Measurements from ENCODE around the gene SNTB2.
A peak's percentile ranks its signal among the peaks of the same experiment; 100 is the strongest.

SNTB2 gene

GRCh38 chr16:69180011-69180338 lies 7.0 kb upstream of the SNTB2 start:
- DNase-seq (ENCODE audit: low spot score): no peak

GRCh38 chr16:69182730-69183416 lies 4.1 kb upstream of the SNTB2 start:
- no peak for DNase-seq (ENCODE audit: low spot score)

DNA sequence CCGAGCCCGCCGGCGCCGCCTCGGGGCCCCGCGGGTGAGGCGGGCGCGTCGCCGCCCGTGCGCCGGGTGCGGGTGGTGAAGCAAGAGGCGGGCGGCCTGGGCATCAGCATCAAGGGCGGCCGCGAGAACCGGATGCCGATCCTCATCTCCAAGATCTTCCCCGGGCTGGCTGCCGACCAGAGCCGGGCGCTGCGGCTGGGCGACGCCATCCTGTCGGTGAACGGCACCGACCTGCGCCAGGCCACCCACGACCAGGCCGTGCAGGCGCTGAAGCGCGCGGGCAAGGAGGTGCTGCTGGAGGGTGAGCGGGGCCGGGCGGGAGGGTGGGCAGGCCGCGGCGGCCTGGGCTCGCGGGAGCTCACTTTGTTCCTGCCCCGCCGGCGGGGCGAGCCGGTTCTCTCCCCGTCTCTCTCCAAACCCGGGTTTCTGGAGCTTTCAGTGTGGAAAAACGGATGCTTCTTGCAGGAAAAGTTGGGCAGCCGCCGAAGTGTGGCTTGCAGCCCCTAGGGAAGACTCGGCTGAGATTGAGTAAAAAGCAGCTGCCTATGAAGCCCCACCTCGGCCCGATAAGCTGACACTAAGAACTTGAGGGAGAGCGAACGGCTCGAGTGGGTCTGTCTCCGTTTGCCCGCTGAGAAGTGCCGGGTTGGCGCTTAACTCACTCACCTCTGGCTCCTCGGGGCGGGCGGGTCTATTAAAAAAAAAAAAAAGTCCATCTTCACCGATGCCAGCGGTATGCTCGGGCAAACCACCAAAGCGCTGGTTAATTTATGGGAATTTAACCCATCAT lies 677 bp downstream of the SNTB2 start:
- peak; percentile 69 for DNase-seq (ENCODE audit: low spot score)

DNA sequence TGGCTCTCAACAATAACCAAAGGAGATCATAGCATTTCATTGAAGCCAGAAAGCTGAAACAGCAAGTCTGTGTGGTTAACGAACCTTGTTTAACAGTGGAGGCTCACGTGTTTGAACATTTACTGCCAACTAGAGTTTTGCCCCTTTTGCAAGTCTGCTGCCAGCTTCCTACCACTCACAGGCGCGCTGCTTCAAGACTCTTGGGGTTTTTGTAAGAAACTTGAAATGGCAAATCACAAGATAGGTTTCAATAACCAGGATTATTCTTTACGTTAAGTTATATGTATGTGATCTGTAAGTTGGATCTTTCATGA lies 1.2 kb downstream of the SNTB2 start:
- DNase-seq (ENCODE audit: low spot score): no peak

DNA sequence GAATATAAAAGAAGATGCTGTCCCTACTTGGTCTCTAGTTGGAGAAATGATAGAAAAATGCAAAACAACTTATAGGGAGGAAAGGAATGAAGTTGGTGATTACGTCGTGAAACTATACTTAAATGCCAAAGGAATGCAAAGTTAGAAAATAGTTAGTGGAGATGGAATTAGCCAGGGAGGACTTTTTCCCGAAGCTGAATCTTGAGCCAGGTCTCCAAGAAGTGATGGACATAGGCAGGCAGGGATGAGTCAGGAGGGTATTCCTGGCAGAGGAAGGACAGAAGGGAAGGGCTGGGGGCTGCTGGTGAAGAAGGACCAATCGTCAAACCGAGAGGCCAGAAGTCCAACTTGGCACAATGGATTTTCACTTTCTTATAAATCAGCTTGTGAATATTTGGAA lies 1.8 kb downstream of the SNTB2 start:
- DNase-seq (ENCODE audit: low spot score): peak; percentile 38

DNA sequence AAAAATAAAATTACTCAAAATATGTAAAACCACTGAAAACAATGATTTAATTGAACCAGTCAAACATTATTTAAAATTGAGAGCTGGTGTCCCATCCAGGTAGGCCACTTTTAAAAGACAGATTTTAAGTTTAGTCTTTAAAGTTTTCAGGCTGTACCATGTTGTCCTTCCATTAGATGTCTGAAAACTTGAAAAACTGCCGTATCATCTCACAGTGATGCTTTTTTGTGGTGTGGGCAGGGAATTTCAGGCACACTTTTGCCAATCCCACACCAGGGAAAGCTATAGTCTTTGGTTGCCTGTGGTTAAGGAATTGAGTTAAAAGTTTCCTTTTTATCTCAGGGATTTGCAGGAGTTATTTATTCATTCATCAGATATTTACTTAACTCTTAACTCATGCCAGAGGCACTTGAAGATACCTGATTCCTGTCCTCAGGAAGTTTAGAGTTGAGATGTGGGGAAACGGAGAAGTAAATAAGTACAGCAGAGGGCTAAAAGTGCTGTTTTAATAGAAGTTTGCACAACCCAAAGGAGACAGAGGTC lies 3.2 kb downstream of the SNTB2 start:
- DNase-seq (ENCODE audit: low spot score): no peak

- DNase-seq (ENCODE audit: low spot score): no peak
Measured at GRCh38 chr16:69190598-69190997, 3.6 kb downstream of the SNTB2 start.

DNA sequence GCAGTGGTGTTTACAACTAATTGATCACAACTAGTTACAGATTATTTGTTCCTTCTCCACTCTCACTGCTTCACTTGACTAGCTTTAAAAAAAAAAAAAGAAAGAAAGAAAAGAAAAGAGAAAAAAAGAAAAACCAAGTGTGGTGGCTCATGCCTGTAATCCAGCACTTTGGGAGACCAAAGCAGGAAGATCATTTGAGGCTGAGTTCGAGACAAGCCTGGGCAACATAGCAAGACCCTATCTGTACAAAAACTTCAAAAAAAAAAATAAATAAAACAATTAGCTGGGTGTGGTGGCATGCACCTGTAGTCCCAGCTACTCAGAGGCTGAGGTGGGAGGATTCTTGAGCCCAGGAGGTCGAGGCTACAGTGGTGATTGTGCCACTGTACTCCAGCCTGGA lies 4.2 kb downstream of the SNTB2 start:
- no peak for DNase-seq (ENCODE audit: low spot score)

- DNase-seq (ENCODE audit: low spot score): no peak
Measured at GRCh38 chr16:69193855-69194254, 6.9 kb downstream of the SNTB2 start.

DNA sequence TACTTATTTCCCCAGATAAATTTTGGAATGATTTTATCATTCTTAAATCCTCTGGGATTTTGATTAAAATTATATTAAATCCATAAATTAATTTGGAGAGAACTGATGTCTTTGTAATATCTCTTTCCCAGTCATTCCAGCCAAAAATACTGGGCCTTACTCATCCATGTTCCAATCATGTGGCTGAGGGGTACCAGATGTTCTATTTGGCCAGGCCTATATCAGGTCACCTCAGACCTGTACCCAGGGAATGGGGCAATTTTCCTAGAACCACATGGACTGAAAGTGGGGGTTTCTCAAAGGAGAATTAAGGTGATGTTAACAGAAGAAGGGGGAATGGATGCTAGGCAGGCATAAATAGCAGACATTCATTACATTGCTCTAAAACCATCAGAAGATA lies 7.5 kb downstream of the SNTB2 start:
- DNase-seq (ENCODE audit: low spot score): no peak

- no peak for DNase-seq (ENCODE audit: low spot score)
Measured at GRCh38 chr16:69195369-69196029, 8.5 kb downstream of the SNTB2 start.

- DNase-seq (ENCODE audit: low spot score): no peak
Measured at GRCh38 chr16:69197573-69197972, 10.6 kb downstream of the SNTB2 start.

- DNase-seq (ENCODE audit: low spot score): peak; percentile 54
Measured at GRCh38 chr16:69199382-69199781, 12.4 kb downstream of the SNTB2 start.

DNA sequence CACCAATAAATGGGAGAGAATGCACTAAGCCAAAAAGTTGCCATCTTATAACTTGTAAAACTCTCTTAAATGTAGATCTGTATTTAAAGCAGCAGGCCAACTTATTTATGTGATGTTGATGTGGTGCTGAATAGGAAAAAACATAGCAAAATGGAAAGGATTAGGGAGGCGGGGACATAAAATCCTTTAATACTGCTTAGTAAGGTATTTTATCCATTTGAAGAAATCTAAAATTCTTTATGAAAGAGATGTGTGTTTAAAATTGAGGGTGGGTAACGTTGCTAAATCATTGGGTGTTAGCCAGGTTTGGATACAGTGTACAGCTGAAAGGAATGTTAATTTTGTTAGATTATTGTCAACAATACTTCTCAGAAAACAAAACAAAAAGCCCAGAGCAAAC lies 14.3 kb downstream of the SNTB2 start:
- no peak for DNase-seq (ENCODE audit: low spot score)

GRCh38 chr16:69201787-69202186 lies 14.8 kb downstream of the SNTB2 start:
- DNase-seq (ENCODE audit: low spot score): no peak

DNA sequence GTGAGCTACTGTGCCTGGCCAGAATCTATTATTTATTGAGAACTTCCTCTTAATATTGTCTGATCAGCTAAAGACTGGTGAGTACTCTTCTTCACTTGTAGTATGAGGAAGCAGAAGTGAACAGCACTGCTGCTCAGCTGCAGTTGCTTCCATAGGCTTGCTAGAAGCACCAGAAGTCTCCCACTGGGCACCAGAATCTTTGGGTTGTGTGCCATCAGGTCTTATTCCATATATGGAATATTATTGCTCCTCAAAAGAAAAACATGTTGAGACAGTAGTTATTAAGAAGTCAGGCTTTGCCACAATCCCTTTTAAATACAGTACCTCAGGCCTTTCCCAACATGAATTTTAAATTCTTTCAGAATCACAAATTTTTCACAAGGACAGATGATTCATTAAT lies 17.2 kb downstream of the SNTB2 start:
- DNase-seq (ENCODE audit: low spot score): no peak

GRCh38 chr16:69209735-69210134 lies 22.8 kb downstream of the SNTB2 start:
- DNase-seq (ENCODE audit: low spot score): no peak

- peak; percentile 28 for DNase-seq (ENCODE audit: low spot score)
Measured at GRCh38 chr16:69217433-69217832, 30.5 kb downstream of the SNTB2 start.

DNA sequence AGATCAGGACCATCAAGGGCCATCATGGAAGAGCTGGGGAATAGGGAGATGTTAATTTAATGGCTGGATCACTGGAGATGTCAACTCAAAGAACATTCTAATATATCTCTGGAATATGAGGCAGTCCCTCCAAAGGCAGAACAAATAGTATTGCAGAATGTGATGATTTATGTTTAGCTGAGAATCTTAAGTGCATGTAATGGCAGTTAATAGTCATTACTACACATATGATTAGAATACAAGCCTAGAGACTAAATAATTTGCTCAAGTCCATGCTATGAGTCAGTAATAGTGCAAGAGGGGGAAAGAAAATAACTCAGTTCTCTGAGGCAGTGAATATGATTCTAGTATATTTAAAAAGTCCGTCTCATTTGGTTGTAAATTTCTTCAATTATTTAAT lies 32.3 kb downstream of the SNTB2 start:
- DNase-seq (ENCODE audit: low spot score): no peak

GRCh38 chr16:69223882-69224281 lies 36.9 kb downstream of the SNTB2 start:
- DNase-seq (ENCODE audit: low spot score): peak; percentile 19

DNA sequence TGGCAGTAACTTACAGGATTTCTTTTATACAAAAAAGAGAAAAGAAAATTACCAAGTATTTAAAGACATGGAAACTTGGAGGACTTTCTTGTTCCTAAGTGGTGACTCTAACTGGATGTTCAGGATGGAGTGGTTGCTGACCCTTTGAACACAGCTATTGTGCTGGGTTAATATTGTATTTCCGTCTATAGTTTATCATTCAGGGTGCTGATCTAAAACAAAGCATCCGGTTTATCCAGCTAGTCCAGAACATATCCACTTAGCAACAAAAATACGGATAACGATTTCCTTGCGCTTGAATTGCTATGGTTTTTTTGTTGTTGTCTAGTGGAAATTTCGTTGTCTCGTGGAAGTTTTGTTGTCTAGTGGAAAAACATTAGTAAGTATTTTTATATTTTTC lies 38.2 kb downstream of the SNTB2 start:
- DNase-seq (ENCODE audit: low spot score): no peak

DNA sequence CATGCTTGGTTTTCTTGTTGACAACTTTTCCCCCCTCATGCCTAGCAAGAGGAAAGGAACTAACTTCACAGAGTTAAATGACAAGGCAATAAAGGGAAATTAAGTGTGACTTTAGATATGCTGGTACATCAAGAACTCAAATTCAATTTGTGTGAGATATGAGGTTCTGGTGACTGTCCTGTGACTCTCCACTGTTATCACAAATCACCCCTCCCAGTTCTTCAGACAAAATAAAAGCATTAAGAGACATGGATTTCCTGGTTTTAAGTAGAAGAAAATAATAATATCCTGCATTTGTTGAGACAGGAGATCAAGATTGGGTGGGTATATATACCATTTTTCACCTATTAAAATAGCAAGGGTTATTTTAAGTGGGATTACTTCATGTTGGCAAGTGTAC lies 46.2 kb downstream of the SNTB2 start:
- DNase-seq (ENCODE audit: low spot score): no peak

DNA sequence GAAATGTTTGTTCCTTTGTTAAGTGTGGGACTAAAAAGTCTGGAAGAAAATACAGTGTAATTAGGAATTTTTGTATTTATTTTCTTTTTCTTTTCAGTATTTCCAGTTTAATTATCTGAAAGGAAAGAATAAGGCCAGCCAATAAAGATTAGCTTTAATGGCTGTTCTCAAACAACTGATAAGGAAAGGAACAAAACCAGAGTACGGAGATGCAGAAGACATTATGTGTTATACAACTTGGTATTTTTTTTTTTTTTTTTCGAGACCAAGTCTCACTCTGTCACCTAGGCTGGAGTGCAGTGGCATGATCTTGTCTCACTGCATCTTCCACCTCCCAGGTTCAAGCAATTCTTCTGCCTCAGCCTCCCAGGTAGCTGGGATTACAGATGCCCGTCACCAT lies 47.5 kb downstream of the SNTB2 start:
- DNase-seq (ENCODE audit: low spot score): no peak
